ENCODE data around the gene NLGN2. TPM values are rescaled to one million over a fixed set of nuclear protein-coding genes. Genes with fewer than 3 reads are reported as not detected.

The NLGN2 gene
- total and polyA plus RNA-seq, 2 of the 8 experiments (the other 6 are each of a cell fraction or from before 2014, with no cell fraction given), result 21.2 to 62.8 TPM

DNA sequence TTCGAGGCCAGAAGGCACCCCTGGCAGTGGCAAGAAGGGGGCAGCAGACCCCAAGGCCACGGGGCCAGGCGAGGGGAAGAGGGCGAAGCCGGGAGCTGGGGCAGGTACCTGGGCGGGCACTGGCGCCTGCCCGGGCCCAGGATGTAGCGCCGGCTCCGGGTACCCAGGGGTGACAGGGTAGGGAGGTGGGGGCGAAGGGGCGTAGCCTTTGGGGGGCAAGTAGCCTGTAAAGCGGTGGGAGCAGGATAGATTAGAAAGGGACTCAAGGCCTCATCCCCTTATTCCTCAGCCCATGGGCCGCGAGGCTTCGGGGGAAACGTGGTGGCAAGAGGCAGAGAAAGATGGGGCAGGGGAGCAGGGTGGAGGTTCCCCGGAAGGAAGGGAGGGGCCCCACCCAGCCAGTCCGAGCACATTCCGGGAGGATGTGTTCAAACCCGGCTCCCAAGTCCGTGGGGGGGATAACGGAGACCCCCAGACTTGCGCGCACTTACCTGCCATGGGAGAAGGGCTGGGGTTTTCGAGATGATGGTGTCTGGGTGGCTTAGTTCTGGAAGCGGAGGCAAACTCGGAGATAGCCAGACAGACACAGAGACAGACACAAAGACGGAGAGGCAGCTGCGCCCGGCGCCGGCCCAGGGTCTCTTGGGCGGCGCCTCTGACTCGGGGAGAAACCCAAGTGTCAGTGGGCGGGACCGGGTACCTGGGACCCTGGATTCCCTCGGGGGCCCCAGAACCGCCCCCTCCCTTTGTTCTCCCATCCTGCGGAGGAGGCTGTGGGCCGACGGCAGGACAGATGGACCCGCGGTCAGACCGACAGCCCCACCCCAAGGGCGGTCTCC is 13.8 kb upstream of the NLGN2 start:
- H3K14ac ChIP-seq (ENCODE audit: insufficient read length), result no peak overlapping the region
- FAIRE-seq, result no peak
- TF ChIP-seq HDAC2 (IDR thresholded peaks at IDR 0.05; ENCODE audit: borderline replicate concordance in 1 of 2, low read depth in 2 of 2, low read length in 2 of 2), result peak in 1 of 2 experiments; percentile 55; a peak in 1 of 4 replicates
- TF ChIP-seq SIN3A (conservative IDR thresholded peaks at IDR 0.05 in 1 of 2, IDR thresholded peaks at IDR 0.05 in 1 of 2; ENCODE audit: low read depth in 1 of 2, low read length in 2 of 2), result peak; percentile 35 to 71; a peak in 2 of 4 replicates
- TF ChIP-seq BRCA1 (IDR thresholded peaks at IDR 0.05; ENCODE audit: low read depth, low read length), result no peak
- no peak for TF ChIP-seq CBX5 (IDR thresholded peaks at IDR 0.05; ENCODE audit: low read depth, low read length)
- TF ChIP-seq TAF1 (IDR thresholded peaks at IDR 0.05; ENCODE audit: low read depth, low read length), result peak; percentile 21; the same call in 1 of the 2 replicates
- no peak for TF ChIP-seq KDM5A (IDR thresholded peaks at IDR 0.05; ENCODE audit: low read length)
- peak; percentile 80; the same call in 1 of the 2 replicates for TF ChIP-seq MAX (IDR thresholded peaks at IDR 0.05)
- TF ChIP-seq, protein P1, sequence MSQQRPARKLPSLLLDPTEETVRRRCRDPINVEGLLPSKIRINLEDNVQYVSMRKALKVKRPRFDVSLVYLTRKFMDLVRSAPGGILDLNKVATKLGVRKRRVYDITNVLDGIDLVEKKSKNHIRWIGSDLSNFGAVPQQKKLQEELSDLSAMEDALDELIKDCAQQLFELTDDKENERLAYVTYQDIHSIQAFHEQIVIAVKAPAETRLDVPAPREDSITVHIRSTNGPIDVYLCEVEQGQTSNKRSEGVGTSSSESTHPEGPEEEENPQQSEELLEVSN (IDR thresholded peaks at IDR 0.05), result peak; percentile 15; the same call in 1 of the 2 replicates

More for the DNA sequence above, 13.8 kb upstream of the NLGN2 start:
- peaks cover 0 to 9% (median 3%) of the 10 kb centered on the region in 4 experiments; a peak in 6 of 7 replicates for H3K4me1 ChIP-seq (replicated peaks in 1 of 4; ENCODE audit: control insufficient read depth in 3 of 4, insufficient read depth in 4 of 4, low read length in 3 of 4)
- H2BK20ac ChIP-seq (ENCODE audit: low read length), result no peak overlapping the region
- peak overlapping the region; percentile 67 for H4K5ac ChIP-seq (ENCODE audit: insufficient read length, low read depth, low read length)
- no peak overlapping the region for H2BK120ac ChIP-seq (replicated peaks; ENCODE audit: low read depth, low read length)
- no peaks in the 10 kb centered on the region for H3K27me3 ChIP-seq (replicated peaks in 1 of 4; ENCODE audit: control insufficient read depth in 3 of 4, extremely low read depth in 1 of 4, insufficient read depth in 3 of 4, low read length in 3 of 4)
- DNase-seq (ENCODE audit: low read depth in 1 of 2, low spot score in 2 of 2), result peak in 1 of 2 experiments; percentile 78
- H4K8ac ChIP-seq (ENCODE audit: extremely low read depth, insufficient read depth, low read length), result no peak overlapping the region; the same call in 1 of the 2 replicates
- H3K56ac ChIP-seq (replicated peaks; ENCODE audit: insufficient read length, low read depth, low read length), result peak overlapping the region; percentile 40
- POLR2A ChIA-PET (ENCODE audit: partially characterized antibody), result interaction anchor here (0.9 to 4.9 kb wide), 9 partner anchors 9 to 159 kb away, joined by 3 to 29 read pairs (median 4); partner anchors contain the start of genes TMEM256 and TNK1
- no peak overlapping the region; the same call in 1 of the 2 replicates for H2AFZ ChIP-seq (ENCODE audit: low read length)
- no peaks in the 10 kb centered on the region; the same call in 1 of the 2 replicates for H3K79me1 ChIP-seq (ENCODE audit: low read depth, low read length)
- H3K23ac ChIP-seq (ENCODE audit: insufficient read length), result no peak overlapping the region
- no peak overlapping the region for H2AK5ac ChIP-seq (ENCODE audit: low read depth, low read length)
- H3K27ac ChIP-seq (ENCODE audit: low read depth, low read length), result no peak overlapping the region
- CTCF ChIA-PET (ENCODE audit: partially characterized antibody), result interaction anchor here (0.6 to 2.6 kb wide), 12 partner anchors 10 to 196 kb away, joined by 3 to 9 read pairs (median 4); partner anchors contain the start of genes KCTD11, SOX15 and SPEM1
- WGBS, 2 experiments (ENCODE audit: extremely low coverage in 1 of 2, insufficient coverage in 1 of 2, insufficient read length in 1 of 2, insufficient replicate concordance in 2 of 2, low coverage in 1 of 2, low lambda C conversion rate in 2 of 2, missing lambda C conversion rate in 1 of 2), result 3% methylated on average over 32 of the region's 48 CpGs; no CpG with 5 or more reads in 1 of the 2 experiments
- peak overlapping the region in 2 of 4 experiments; percentile 5 to 26; a peak in 1 of 7 replicates for H3K9ac ChIP-seq (replicated peaks in 1 of 4; ENCODE audit: extremely low read depth in 1 of 4, low read depth in 3 of 4, low read length in 3 of 4)
- H2BK5ac ChIP-seq (ENCODE audit: low read depth, low read length), result peak overlapping the region; percentile 75; the same call in 1 of the 2 replicates
- no peaks in the 10 kb centered on the region for H3K79me2 ChIP-seq (ENCODE audit: control insufficient read depth in 1 of 2, insufficient read depth in 2 of 2, low read length in 2 of 2)
- H3K4me2 ChIP-seq (ENCODE audit: insufficient read depth in 1 of 2, low read depth in 2 of 2, low read length in 2 of 2), result peak overlapping the region; percentile 91 to 95
- no peak overlapping the region for H3K4ac ChIP-seq (replicated peaks; ENCODE audit: insufficient read length, low read depth, low read length)
- peaks cover under 1 to 8% of the 10 kb centered on the region in 2 experiments for H4K20me1 ChIP-seq (replicated peaks in 1 of 2; ENCODE audit: control insufficient read depth in 1 of 2, insufficient read depth in 2 of 2, low read length in 2 of 2)
- H3K36me3 ChIP-seq (ENCODE audit: control insufficient read depth in 2 of 4, insufficient read depth in 4 of 4, low read length in 3 of 4), result peaks cover 0 to 24% (median 10%) of the 10 kb centered on the region in 4 experiments; a peak in 5 of 8 replicates
- H2BK12ac ChIP-seq (ENCODE audit: low read depth, low read length), result no peak overlapping the region
- no peak overlapping the region for H4K91ac ChIP-seq (replicated peaks; ENCODE audit: insufficient read length, low read length)
- peaks cover 14% of the 10 kb centered on the region; the same call in 1 of the 2 replicates for H3K23me2 ChIP-seq (ENCODE audit: low read depth, low read length)
- H3K18ac ChIP-seq (ENCODE audit: extremely low read depth, low read length), result peak overlapping the region; percentile 90
- no peak overlapping the region for H2BK15ac ChIP-seq (ENCODE audit: low read length)
- H3K9me3 ChIP-seq (ENCODE audit: insufficient read depth in 2 of 2, low read depth in 1 of 2, low read length in 1 of 2), result no peaks in the 10 kb centered on the region
- peak overlapping the region; percentile 69 to 83 (median 72) for H3K4me3 ChIP-seq (ENCODE audit: extremely low read depth in 1 of 4, insufficient read depth in 2 of 4, low read depth in 3 of 4, low read length in 4 of 4)
